ENCODE measurements around the gene ATG101. TPM values are rescaled to one million over a fixed set of nuclear protein-coding genes. Genes with fewer than 3 reads are reported as not detected.

ATG101 gene
- total and polyA plus RNA-seq, 2 of the 13 experiments (the other 11 are each of a cell fraction or from before 2014, with no cell fraction given), result 58.2 to 67.7 TPM

DNA sequence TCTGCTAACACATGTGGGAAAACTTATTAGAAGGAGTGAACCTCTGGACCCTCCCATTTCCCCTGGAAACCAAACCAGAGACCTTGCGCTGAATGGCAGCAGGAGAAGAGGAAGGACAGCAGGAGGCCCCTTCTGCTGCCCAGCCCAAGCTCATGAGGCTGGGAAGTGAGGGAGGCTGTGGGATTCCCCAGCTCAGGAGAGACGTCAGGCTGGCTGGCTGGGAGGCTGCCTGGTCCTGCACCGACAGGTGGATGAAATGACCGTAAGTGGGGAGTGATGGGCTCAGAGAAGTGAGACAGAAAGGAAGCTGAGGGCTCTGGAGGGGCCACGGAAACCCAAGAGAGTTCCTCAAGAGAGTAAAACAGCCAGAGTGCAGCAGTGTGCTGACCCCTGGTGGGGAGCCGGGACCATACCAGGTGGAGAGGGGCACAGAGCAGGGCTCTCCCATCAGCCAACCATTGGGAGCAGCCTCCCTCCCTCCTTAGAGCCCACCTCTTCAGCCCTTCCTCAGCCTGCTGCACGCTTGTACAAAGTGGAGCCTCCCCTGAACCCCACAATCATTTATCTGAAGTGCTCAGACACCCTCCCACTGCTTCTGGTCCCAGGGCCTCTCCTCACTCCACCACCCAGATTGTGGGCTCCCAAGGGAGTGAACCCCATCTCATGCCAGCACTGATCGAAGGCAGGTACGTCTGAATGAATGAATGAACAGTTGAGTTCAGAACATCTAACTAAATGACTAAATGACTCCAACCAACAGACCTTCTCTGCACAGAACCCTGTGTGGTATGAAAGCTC is 49.0 kb upstream of the ATG101 start (continued):
- TF ChIP-seq ZNF687 (CRISPR knock-in tag; IDR thresholded peaks at IDR 0.05) (peak; percentile 29; the same call in 1 of the 2 replicates), TEAD3 (CRISPR knock-in tag; optimal IDR thresholded peaks at IDR 0.05; ENCODE audit: borderline replicate concordance) (peak; percentile 46), ERF (CRISPR knock-in tag; IDR thresholded peaks at IDR 0.05) (peak; percentile 55; the same call in 1 of the 2 replicates), ZNF335 (CRISPR knock-in tag; IDR thresholded peaks at IDR 0.05) (no peak), STAG1 (CRISPR knock-in tag; IDR thresholded peaks at IDR 0.05) (peak; percentile 90), HOXA3 (CRISPR knock-in tag; IDR thresholded peaks at IDR 0.05) (peak; percentile 24; the same call in 1 of the 2 replicates), KLF9 (CRISPR knock-in tag; IDR thresholded peaks at IDR 0.05; ENCODE audit: low read depth) (no peak), ZNF317 (CRISPR knock-in tag; IDR thresholded peaks at IDR 0.05) (no peak), KDM2A (CRISPR knock-in tag; IDR thresholded peaks at IDR 0.05; ENCODE audit: borderline replicate concordance, low read depth) (no peak), ZNF7 (CRISPR knock-in tag; IDR thresholded peaks at IDR 0.05) (no peak), MAZ (IDR thresholded peaks at IDR 0.05; ENCODE audit: borderline replicate concordance, low read depth, low read length) (no peak), MAZ (CRISPR knock-in tag; IDR thresholded peaks at IDR 0.05; ENCODE audit: low read depth) (peak; percentile 48; the same call in 1 of the 2 replicates), NKX3-1 (CRISPR knock-in tag; IDR thresholded peaks at IDR 0.05) (no peak), GATAD2A (CRISPR knock-in tag; IDR thresholded peaks at IDR 0.05) (0 out of 2 replicates have a peak, but pooled peaks have one; percentile 20), SAP130 (CRISPR knock-in tag; IDR thresholded peaks at IDR 0.05; ENCODE audit: low read depth) (0 out of 2 replicates have a peak, but pooled peaks have one; percentile 16), PATZ1 (CRISPR knock-in tag; IDR thresholded peaks at IDR 0.05) (peak; percentile 30; the same call in 1 of the 2 replicates)
- TF ChIP-seq, protein P1, sequence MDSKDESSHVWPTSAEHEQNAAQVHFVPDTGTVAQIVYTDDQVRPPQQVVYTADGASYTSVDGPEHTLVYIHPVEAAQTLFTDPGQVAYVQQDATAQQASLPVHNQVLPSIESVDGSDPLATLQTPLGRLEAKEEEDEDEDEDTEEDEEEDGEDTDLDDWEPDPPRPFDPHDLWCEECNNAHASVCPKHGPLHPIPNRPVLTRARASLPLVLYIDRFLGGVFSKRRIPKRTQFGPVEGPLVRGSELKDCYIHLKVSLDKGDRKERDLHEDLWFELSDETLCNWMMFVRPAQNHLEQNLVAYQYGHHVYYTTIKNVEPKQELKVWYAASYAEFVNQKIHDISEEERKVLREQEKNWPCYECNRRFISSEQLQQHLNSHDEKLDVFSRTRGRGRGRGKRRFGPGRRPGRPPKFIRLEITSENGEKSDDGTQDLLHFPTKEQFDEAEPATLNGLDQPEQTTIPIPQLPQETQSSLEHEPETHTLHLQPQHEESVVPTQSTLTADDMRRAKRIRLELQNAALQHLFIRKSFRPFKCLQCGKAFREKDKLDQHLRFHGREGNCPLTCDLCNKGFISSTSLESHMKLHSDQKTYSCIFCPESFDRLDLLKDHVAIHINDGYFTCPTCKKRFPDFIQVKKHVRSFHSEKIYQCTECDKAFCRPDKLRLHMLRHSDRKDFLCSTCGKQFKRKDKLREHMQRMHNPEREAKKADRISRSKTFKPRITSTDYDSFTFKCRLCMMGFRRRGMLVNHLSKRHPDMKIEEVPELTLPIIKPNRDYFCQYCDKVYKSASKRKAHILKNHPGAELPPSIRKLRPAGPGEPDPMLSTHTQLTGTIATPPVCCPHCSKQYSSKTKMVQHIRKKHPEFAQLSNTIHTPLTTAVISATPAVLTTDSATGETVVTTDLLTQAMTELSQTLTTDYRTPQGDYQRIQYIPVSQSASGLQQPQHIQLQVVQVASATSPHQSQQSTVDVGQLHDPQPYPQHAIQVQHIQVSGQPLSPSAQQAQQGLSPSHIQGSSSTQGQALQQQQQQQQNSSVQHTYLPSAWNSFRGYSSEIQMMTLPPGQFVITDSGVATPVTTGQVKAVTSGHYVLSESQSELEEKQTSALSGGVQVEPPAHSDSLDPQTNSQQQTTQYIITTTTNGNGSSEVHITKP (CRISPR knock-in tag; IDR thresholded peaks at IDR 0.05; ENCODE audit: low read depth), result no peak
- TF ChIP-seq, protein P2, sequence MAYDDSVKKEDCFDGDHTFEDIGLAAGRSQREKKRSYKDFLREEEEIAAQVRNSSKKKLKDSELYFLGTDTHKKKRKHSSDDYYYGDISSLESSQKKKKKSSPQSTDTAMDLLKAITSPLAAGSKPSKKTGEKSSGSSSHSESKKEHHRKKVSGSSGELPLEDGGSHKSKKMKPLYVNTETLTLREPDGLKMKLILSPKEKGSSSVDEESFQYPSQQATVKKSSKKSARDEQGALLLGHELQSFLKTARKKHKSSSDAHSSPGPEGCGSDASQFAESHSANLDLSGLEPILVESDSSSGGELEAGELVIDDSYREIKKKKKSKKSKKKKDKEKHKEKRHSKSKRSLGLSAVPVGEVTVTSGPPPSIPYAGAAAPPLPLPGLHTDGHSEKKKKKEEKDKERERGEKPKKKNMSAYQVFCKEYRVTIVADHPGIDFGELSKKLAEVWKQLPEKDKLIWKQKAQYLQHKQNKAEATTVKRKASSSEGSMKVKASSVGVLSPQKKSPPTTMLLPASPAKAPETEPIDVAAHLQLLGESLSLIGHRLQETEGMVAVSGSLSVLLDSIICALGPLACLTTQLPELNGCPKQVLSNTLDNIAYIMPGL (CRISPR knock-in tag; IDR thresholded peaks at IDR 0.05; ENCODE audit: borderline replicate concordance in 1 of 2, low read depth in 1 of 2), result peak in 1 of 2 experiments; percentile 26; a peak in 1 of 4 replicates

All from HepG2 (cell line).